HG02588 (cell line): ENCODE data around the gene DENND1A.

ENCODE experiments used
- ATAC-seq: cut with Tn5 transposase; IDR thresholded peaks from one replicate; pipeline ENCODE4 v1.9.1; 2021; ENCODE audit warnings: mild to moderate bottlenecking, moderate library complexity; ENCODE audit not compliant: unreplicated experiment

DENND1A gene

DNA sequence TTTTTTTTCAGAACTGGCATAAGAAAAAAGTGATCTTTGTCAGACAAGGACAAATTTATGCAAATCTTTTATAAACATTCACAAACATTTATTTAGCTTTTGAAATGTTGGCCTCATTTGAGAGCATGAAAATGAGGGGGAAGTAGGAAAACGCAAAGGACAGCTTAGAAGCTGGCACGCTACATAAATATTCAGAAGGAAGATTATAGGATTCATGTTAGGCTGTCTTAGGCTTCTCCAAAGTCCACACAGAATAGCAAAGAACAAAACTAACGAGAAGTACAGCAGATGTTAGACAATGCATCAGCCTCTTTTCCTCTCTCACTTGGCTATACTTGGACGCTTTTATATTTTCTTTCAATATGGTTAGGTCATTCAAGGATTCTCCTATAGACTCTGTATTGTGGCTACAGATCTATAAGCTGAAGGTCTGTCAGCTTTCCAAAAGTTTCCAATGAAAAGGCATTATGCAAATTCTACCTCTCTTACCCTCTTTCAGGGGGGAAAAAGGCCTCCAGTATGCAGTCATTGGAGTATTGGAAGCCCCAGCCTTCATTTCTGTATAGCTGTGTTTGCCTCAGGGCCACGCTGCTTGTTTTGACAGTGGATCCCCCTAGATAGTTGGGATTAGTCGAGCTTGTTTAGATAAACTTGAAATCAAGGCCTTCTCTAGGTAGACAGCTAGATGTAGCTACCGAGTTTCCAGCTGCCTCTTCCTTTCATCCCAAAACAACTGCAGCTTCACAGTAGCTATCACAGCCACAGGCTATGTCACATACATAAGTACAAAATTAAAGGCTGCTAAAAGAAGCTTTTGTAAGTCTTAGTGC lies 153.0 kb downstream of the DENND1A start:
- ATAC-seq: no peak

DNA sequence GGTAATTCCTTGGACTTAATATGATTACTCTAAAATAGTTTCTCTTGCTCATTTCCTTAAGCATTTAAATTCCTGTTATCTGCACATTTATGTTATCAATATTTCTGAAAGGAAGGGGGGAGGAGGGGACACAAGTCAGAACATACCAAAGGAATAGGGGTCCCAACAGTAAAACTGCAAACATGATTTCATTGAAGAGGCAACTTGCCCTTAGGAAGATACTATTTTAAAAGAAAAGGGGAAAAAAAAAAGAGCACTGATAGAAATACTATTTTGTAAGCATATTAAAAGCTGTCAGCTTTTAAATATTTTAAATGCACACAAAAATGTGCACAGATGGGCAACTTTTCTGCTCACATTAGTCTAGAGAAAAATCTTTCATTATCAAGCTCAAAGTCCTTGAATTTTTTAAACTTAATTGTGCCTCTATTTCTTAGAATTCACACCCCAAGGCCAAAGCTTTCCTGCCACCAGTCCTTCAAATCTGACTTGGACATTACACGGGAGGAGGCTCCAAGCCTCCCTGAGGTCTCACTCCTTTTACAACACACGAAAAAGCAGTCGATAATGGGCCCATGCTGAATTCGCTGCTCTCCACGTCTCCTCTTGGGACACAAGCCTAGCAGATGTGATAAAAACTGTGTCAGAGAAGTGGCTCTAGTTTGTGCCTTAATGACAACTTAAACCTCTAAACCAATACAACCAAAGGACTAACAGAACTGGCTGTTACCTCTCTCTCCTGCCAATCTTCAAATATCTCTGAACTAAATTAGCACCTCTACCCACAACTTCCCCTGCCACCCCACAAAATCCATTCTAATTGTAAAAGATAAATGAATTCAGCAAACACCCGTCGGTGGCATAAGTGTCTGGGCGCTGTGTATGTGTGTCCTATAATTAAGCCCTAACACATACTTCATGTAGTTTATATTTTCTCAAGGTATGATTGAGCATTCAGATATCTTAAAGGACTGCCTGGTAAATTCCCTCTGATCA lies 154.3 kb downstream of the DENND1A start:
- ATAC-seq: no peak

DNA sequence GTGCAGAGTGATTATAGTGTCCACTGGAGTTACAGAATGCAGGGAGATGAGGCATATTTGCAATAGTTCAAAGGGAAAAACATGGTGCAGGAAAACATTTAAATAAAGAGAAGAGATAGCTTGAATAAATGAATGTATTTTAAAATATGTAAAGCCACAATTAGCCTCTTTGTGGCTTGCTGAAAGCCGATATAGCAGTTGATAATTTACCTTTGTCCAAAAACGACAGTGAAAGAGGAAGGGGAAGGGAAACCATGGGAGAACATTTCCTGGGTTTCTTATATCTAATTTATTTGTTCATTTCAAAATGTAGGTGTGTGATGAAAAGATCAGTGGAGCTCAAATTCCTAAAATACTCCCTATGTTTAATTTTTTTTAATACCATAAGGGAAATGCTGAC lies 156.1 kb downstream of the DENND1A start:
- ATAC-seq: no peak

GRCh38 chr9:123772967-123773366 lies 157.0 kb downstream of the DENND1A start:
- ATAC-seq: no peak

DNA sequence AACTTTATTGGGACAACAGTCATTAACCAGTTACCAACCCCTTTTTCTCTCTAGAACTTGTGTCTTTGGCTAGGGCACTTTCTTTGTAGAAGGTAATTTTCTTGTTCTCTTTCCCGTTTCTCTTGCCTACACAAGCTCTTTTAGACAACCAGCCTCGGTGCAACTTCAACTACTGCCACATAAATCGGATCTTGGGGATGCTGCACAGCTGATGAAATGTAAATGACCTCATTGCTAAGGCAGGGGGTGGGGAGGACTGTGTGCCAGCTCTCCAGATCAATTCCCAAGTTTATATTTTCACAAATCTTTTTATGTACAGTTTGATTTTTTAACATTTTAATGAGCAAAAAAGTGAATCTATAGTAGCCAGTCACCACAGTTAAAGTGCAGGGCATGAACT lies 157.6 kb downstream of the DENND1A start:
- no peak for ATAC-seq

GRCh38 chr9:123771690-123772089 lies 158.2 kb downstream of the DENND1A start:
- ATAC-seq: no peak

GRCh38 chr9:123769719-123770118 lies 160.2 kb downstream of the DENND1A start:
- no peak for ATAC-seq

DNA sequence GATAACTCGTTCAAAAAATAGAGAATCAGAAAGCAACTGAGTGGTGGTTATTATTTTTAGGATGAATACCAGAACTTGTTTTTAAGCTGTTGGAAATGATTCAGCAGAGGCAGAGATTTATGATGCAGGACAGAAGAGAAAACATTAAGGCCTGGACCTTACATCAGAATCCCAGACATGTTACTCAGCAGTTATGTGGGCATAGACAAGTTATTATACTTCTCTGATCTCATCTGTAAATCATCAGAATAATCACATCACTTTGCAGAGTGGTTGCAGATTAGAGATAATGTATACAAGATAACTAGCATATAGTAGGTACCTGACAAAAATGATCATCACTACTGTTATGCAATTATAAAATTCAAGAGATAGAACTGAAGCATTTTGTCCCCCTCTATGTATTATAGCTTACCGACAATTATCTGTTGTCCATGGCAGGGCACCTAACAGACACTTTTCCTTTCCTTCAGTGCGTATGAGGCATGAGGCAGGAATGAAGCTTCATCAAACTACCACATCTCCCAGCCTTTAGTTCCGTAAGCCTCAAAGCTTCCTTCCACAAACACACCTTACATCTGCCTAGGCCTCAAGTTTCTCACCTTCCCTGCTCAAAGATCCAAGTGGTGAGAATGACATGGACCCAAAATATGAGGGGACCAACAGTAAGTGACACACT lies 165.9 kb downstream of the DENND1A start:
- no peak for ATAC-seq

DNA sequence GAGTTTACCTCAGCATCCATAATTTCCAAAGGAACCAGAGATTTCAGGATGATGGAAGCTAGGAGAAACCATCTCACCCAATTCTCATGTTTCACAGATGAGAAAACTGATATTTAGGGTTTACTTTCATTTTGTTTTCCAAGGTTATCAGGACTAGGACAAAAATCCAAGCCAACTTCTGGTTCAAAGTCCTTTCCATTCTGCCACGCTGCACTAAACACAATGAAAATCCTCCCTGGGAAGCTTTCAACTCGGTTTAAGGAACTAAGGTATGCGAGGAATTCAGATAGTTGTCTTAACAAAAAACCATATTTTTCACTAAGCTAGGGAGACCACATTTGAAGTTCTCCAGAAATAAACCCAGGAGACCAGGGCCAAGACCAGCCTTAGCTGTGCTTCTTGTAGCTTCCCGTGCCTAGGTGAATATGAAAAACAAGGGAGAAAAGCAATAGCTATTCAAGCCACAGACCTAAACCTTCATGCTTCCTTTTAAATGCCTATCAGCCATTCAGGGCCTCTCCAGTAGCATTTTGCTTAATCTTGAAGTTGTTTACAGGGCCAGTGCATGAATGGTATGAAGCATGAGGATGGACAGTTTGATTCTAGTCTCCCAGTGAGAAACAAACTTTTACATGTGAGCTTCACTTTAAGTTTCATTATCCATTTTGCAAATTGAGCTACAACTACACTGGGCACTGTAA lies 167.9 kb downstream of the DENND1A start:
- no peak for ATAC-seq

DNA sequence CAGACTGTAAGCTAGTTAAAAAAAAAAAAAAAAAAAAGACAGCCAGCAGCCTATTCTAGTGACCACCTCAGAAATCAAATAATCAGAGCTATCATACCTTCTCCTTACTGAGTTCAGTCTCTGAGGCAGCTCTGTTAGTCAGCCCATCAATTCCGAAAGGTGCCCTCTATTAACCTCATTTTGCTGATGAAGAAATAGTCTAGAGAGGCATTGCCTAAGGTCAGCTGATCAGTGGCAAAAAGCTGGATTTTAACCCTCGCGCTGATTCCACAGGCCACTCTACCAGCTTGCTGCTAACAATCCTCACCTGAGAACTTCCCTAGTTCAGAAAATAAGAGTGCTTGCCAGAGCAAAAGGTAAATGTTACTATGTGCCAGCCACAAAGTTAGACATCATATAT lies 172.0 kb downstream of the DENND1A start:
- ATAC-seq: no peak

DNA sequence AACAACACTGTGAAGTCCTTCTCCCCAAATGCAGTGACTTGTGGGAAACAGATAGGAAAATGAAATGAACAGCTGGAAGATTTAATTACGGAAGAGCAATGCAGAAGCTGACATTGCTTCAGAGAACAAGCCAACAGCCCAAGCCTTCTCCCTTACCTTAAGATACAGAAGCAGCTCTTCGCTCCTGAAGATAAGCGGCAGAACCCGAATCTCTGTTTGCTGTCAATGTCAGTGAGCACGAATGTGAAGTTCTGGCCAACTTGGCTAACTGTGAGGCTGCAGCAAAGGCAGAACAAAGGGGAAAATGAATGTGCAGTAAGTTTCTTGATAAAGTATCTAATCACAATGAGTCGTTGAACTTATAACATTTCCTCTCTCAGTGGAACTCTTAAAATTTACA lies 172.4 kb downstream of the DENND1A start:
- no peak for ATAC-seq

DNA sequence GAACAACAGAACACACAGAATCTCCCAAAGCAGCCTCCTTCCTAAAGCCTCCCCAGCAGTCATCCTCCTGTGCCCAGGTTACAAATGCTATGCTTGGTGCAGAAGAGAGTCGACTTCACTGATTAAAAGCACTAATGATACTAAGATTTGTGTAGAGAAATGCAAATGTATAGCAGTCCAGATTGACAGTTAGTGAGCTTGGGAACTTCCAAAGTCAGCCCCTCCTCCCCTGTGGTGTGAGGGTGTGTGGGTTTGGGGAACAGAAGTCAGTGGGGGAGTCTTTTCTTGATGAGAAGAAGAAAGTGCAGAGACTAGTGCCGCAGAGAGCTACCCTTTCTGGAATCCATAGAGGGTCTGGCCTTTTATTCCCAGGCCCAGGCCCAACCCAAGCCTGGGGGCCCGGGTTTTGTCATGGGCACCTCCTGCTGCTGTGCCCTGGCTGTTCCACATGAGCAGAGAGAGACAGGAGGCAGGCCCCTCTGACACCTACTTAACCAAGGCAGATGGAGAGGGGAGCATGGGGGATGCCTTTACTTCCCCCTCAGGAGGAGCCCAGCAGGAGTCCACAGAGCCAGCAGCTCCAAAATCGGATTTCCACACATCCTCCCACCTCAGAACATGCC lies 173.3 kb downstream of the DENND1A start:
- ATAC-seq: no peak

- no peak for ATAC-seq
Measured at GRCh38 chr9:123753669-123754258, 176.2 kb downstream of the DENND1A start.

GRCh38 chr9:123753016-123753415 lies 176.9 kb downstream of the DENND1A start:
- ATAC-seq: no peak

- no peak for ATAC-seq
Measured at GRCh38 chr9:123749580-123750202, 180.2 kb downstream of the DENND1A start.

DNA sequence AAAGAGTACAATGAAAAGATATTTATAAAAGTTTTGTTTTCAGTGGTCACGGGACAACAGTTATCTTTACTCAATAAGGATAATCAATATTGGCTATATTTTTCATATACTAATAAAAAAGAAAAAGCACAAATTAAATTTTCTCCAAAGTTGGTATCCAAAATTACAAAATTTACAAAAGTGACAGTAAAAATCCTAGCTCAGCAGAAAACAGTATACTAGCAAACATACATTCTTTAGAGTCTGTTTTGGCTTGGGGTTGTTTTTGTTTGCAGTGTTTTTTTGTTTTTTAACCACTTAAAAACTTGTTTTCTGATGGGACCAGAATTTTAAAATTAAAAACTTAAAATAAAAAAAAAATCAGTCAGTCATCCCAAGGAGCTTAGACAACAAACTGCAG lies 183.2 kb downstream of the DENND1A start:
- no peak for ATAC-seq

- no peak for ATAC-seq
Measured at GRCh38 chr9:123745933-123746332, 184.0 kb downstream of the DENND1A start.

DNA sequence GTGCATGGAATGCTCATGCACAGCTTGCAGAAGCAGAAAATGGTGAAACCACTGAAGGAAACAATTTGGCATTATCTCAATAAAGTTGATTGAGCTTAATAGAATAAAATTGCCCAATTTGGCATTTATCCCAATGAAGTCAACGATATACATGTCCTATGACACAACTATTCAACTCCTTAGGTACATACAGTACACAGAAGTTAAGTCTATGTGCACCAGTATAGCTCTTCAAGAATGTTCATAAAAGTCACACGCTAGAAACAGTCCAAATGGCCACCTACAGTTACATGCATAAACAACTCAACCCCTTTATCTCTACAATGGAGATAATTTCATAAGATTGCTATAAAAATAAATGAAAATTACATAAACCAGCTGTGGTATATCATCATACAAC lies 184.5 kb downstream of the DENND1A start:
- no peak for ATAC-seq

DNA sequence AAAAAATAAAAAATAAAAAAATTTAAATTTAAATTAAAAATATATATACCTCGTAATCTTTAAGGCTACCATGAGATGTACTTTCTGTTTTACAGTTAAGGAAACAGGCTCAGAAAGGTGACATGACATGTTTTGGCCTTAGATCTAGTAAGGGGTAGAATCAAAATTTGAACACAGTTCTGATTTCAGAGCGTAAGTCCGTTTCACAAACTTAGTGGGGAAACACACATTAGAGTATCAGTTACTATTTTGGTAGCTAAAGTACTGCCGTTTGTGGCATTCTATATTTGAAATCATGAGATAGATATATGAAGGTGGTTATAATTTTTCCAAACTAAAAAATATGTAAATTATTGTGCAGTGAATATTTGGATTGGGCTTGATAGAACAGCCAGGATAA lies 186.2 kb downstream of the DENND1A start:
- no peak for ATAC-seq
